Karpas-422 (cell line): ENCODE results near the gene DPYSL5. TPM values are rescaled to one million over a fixed set of nuclear protein-coding genes. Genes with fewer than 3 reads are reported as not detected.

ENCODE experiments used
- DNase-seq: peaks from one replicate; pipeline ENCODE4 v3.0.0-alpha.2; 2015
- H2AFZ ChIP-seq: fragments of 200-600 bp; sonication (generic); 2 replicates; pipeline ENCODE4 v1.6.1; 2014; ENCODE audit warnings: antibody characterized with exemption, low read length, mixed read lengths
- H3K27ac ChIP-seq: fragments of 200-600 bp; sonication (generic); 2 replicates; pipeline ENCODE4 v1.5.1; 2014; ENCODE audit warnings: mild to moderate bottlenecking, low read length, moderate library complexity
- H3K27me3 ChIP-seq: fragments of 200-600 bp; sonication (generic); 2 replicates; pipeline ENCODE4 v1.6.1; 2014; ENCODE audit warnings: low read length, mixed read lengths
- H3K36me3 ChIP-seq: fragments of 200-600 bp; sonication (generic); 2 replicates; pipeline ENCODE4 v1.6.1; 2014; ENCODE audit warnings: low read length, mixed read lengths; ENCODE audit not compliant: insufficient read depth
- H3K4me1 ChIP-seq: fragments of 200-600 bp; sonication (generic); 2 replicates; pipeline ENCODE4 v1.6.1; 2014; ENCODE audit warnings: mild to moderate bottlenecking, low read length, mixed read lengths
- H3K4me2 ChIP-seq: fragments of 200-600 bp; sonication (generic); 2 replicates; pipeline ENCODE4 v1.6.1; 2014; ENCODE audit warnings: low read length, low read depth, mild to moderate bottlenecking; ENCODE audit not compliant: poor library complexity, severe bottlenecking
- H3K4me3 ChIP-seq: fragments of 200-600 bp; sonication (generic); 2 replicates; pipeline ENCODE4 v1.5.1; 2014; ENCODE audit warnings: mild to moderate bottlenecking, antibody characterized with exemption, low read length, mixed read lengths
- H3K79me2 ChIP-seq: fragments of 200-600 bp; sonication (generic); 2 replicates; pipeline ENCODE4 v1.6.1; 2014; ENCODE audit warnings: mild to moderate bottlenecking, low read length, mixed read lengths
- H3K9ac ChIP-seq: fragments of 200-600 bp; sonication (generic); 2 replicates; pipeline ENCODE4 v1.6.0; 2014; ENCODE audit warnings: low read length
- H3K9me2 ChIP-seq: fragments of 200-600 bp; sonication (generic), shearing (Covaris generic); replicated peaks from 2 replicates; pipeline ENCODE4 v1.6.0; 2014; ENCODE audit warnings: mild to moderate bottlenecking, low read length, moderate library complexity; ENCODE audit not compliant: insufficient read depth
- H3K9me3 ChIP-seq: fragments of 300-700, 200-600 bp; sonication (generic); 2 replicates; pipeline ENCODE4 v1.6.1; 2014; ENCODE audit warnings: low read length, mixed read lengths
- H4K20me1 ChIP-seq: fragments of 200-600 bp; sonication (generic); 2 replicates; pipeline ENCODE4 v1.6.1; 2014; ENCODE audit warnings: mild to moderate bottlenecking, antibody characterized with exemption, low read length, low read depth; ENCODE audit not compliant: insufficient read depth
- total RNA-seq: library from RNA; depleted of rRNA; stranded (reverse); fragments of >200 nt; shearing (Covaris generic); gene quantifications from 2 replicates; pipeline ENCODE4 v1.2.3, GENCODE V29; 2014; ENCODE audit warnings: low replicate concordance

DPYSL5 gene
- total RNA-seq, 1 experiment from 2014 or later = not detected

DNA sequence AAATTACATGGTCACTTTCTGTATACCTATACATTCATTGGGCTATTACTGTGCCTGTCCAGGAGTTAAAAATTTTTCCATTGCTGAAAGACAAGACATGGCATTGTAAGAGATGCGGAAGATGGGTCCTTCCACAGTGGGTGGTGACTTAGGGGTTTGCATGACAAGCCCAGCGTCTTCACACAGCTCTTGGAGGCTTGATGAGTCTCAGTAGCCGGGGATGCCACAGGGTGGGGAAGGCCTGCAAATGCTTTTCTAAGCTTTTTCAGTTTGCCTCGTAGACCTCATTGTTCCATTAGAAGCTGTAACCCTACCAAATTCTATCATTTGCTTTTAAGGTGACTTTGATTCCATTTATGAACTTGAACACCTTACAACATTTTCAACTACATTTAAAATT lies 104.4 kb downstream of the DPYSL5 start:
- Histone ChIP-seq H3K4me3 (no peak overlapping the region), H3K4me1 (no peaks in the 10 kb centered on the region), H3K27ac (no peak overlapping the region), H3K4me2 (no peak overlapping the region), H3K36me3 (no peaks in the 10 kb centered on the region), H3K9ac (no peak overlapping the region), H3K9me3 (no peaks in the 10 kb centered on the region), H4K20me1 (no peaks in the 10 kb centered on the region), H2AFZ (no peak overlapping the region), H3K79me2 (no peaks in the 10 kb centered on the region), H3K27me3 (no peaks in the 10 kb centered on the region), H3K9me2 (no peaks in the 10 kb centered on the region)
- DNase-seq = no peak

DNA sequence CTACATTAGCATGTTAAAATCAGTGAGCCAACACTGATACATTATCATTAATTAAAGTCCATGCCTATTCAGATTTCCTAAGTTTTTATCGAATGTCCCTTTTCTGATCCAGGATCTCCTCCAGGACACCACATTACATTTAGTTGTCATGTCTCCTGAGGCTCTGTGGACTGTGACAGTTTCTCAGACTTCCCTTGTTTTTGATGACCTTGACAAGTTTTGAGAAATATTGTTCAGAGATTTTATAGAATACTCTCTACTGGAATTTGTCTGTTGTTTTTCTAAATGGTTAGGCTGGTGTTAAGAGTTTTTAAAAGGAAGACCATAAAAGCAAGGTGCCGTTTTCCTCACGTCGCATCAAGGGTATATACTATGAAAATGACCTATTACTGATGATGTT lies 106.2 kb downstream of the DPYSL5 start:
- H3K9me3 ChIP-seq = no peaks in the 10 kb centered on the region
- DNase-seq = no peak
- no peaks in the 10 kb centered on the region for H3K9me2 ChIP-seq
- H3K4me1 ChIP-seq = no peaks in the 10 kb centered on the region
- no peaks in the 10 kb centered on the region for H3K79me2 ChIP-seq
- H4K20me1 ChIP-seq = no peaks in the 10 kb centered on the region
- H3K36me3 ChIP-seq = no peaks in the 10 kb centered on the region
- H3K9ac ChIP-seq = no peak overlapping the region
- no peak overlapping the region for H3K27ac ChIP-seq
- H3K27me3 ChIP-seq = no peaks in the 10 kb centered on the region
- H3K4me2 ChIP-seq = no peak overlapping the region
- no peak overlapping the region for H2AFZ ChIP-seq
- no peak overlapping the region for H3K4me3 ChIP-seq

DNA sequence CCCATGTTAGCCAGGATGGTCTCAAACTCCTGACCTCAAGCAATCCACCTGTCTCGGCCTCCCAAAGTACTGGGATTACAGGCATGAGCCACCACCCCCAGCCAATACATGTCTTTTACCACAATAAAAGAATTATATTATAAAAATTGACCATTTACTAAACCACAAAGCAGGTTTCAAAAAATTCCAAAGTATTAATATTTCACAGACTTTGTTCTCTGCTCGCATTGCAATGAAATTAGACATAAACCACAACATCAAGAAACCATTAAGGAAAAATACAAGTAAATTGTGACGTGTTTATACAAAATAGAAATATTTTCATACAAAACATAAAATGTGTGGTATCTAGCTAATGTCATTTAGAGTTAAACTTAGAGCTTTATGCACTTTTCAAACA lies 109.1 kb downstream of the DPYSL5 start:
- Histone ChIP-seq H3K79me2 (no peaks in the 10 kb centered on the region), H3K27me3 (no peaks in the 10 kb centered on the region), H3K9me2 (no peaks in the 10 kb centered on the region), H3K9ac (no peak overlapping the region), H2AFZ (no peak overlapping the region), H3K36me3 (no peaks in the 10 kb centered on the region), H3K9me3 (no peaks in the 10 kb centered on the region), H3K4me1 (peaks cover 7% of the 10 kb centered on the region; the same call in 1 of the 2 replicates), H3K4me2 (no peak overlapping the region), H4K20me1 (no peaks in the 10 kb centered on the region), H3K27ac (no peak overlapping the region), H3K4me3 (no peak overlapping the region)
- no peak for DNase-seq

DNA sequence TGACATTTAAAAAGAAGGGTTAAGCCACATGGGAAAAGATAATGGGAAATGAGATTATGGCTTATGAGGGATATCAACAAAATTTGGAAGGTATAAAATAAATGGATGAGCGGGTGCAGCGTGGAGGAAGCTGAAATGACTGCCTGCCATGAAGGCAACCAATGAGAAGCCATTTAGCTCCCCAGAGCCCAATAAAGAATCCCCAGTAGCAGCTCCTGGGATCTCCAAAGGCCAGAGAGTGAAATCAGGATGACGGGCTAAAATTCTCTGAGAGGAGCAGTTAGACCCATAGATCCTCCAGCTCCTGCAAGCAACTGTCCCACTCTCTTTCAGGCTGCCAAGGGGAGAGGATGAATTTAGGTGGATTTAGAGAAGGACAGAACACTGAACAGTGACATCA lies 109.6 kb downstream of the DPYSL5 start:
- Histone ChIP-seq H3K27ac (no peak overlapping the region), H3K79me2 (no peaks in the 10 kb centered on the region), H4K20me1 (no peaks in the 10 kb centered on the region), H3K4me2 (no peak overlapping the region), H3K27me3 (no peaks in the 10 kb centered on the region), H3K4me3 (no peak overlapping the region), H3K4me1 (peaks cover 7% of the 10 kb centered on the region; the same call in 1 of the 2 replicates), H3K9ac (no peak overlapping the region), H3K9me2 (no peaks in the 10 kb centered on the region), H3K36me3 (no peaks in the 10 kb centered on the region), H2AFZ (no peak overlapping the region), H3K9me3 (no peaks in the 10 kb centered on the region)
- no peak for DNase-seq

DNA sequence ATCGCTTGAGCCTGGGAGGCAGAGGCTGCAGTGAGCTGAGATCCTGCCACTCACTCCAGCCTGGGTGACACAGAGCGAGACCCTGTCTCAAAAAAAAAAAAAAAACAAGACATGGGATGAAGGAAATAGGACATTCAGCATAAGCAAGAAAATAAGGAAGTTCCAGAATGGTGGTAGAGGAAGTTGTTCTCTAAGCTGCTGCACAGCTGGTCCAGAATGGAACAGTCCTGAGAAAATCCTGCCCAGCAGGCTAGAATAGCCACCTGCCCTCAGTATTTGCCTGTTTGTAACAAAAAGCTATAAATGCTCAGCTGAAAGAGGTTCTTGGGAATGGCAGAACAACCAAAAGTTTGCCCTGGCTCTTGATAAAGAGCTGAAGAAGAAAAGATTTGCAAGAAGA lies 111.4 kb downstream of the DPYSL5 start:
- no peaks in the 10 kb centered on the region for H3K79me2 ChIP-seq
- no peaks in the 10 kb centered on the region for H3K36me3 ChIP-seq
- no peak overlapping the region for H3K27ac ChIP-seq
- H3K27me3 ChIP-seq = no peaks in the 10 kb centered on the region
- H3K9me3 ChIP-seq = no peaks in the 10 kb centered on the region
- peaks cover 7% of the 10 kb centered on the region; the same call in 1 of the 2 replicates for H3K4me1 ChIP-seq
- H2AFZ ChIP-seq = no peak overlapping the region
- no peak overlapping the region for H3K4me3 ChIP-seq
- no peak overlapping the region for H3K9ac ChIP-seq
- H4K20me1 ChIP-seq = no peaks in the 10 kb centered on the region
- no peak for DNase-seq
- no peak overlapping the region for H3K4me2 ChIP-seq
- H3K9me2 ChIP-seq = no peaks in the 10 kb centered on the region

DNA sequence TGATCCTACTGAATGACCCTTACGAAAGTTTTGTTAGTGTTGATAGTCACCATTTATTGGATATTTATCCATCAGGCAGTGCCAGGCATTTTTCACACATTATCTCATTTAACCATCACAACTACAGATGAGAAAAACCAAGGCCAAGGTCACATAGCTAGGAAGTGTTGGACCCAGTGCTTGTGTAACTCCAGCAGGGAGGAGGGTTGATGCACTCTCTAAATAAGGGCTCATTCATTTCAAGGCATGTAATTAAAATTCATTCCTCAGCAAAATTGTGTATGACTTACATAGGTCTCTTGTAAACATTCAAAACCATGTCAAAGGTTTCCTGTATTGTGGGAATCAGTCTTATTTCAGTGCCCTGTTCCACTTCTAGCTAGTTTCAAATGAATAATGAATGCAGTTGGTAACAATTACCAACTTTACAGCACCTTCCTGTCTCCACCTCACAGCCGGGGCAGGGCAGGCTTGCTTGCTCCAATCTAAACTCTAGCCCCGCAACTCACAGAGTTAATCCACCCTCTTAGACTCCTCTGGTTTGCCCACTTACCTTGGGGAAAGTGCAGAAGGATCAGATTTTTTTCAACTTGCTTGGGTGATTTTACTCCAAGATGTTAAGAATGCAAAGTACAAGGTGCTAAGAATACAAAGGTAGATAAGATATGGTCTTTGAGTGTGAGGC lies 116.7 kb downstream of the DPYSL5 start:
- H3K9me3 ChIP-seq = no peaks in the 10 kb centered on the region
- no peak overlapping the region for H3K27ac ChIP-seq
- H3K27me3 ChIP-seq = no peaks in the 10 kb centered on the region
- no peaks in the 10 kb centered on the region for H3K36me3 ChIP-seq
- H3K9ac ChIP-seq = no peak overlapping the region
- H3K4me3 ChIP-seq = no peak overlapping the region
- DNase-seq = no peak
- H4K20me1 ChIP-seq = no peaks in the 10 kb centered on the region
- H3K79me2 ChIP-seq = no peaks in the 10 kb centered on the region
- no peak overlapping the region for H2AFZ ChIP-seq
- H3K9me2 ChIP-seq = no peaks in the 10 kb centered on the region
- no peak overlapping the region for H3K4me2 ChIP-seq
- H3K4me1 ChIP-seq = peaks cover 3% of the 10 kb centered on the region; the same call in 1 of the 2 replicates

DNA sequence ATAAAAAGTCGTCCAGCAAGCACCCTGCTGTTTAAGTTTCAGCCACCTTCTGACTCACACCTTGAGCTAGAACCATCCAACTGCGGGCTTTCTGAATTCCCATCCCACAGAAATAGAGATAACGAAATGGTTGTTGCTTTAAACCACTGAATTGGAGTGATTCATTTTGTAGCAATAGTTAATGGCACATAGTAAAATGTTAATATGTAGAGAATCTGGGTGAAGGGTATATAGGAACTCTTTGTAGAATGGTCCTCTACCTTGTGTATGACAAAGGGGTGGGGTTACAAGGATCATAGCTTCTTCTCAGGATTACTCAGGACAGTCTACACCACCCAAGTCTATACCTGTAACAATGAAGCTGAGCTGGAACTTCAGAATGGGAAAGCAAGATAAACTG lies 120.1 kb downstream of the DPYSL5 start:
- H3K4me1 ChIP-seq = peaks cover 7% of the 10 kb centered on the region
- H3K4me3 ChIP-seq = no peak overlapping the region
- H3K4me2 ChIP-seq = no peak overlapping the region
- H3K79me2 ChIP-seq = no peaks in the 10 kb centered on the region
- no peaks in the 10 kb centered on the region for H3K9me3 ChIP-seq
- no peaks in the 10 kb centered on the region for H3K27me3 ChIP-seq
- H3K36me3 ChIP-seq = no peaks in the 10 kb centered on the region
- no peak for DNase-seq
- H3K9me2 ChIP-seq = no peaks in the 10 kb centered on the region
- no peak overlapping the region for H3K27ac ChIP-seq
- no peaks in the 10 kb centered on the region for H4K20me1 ChIP-seq
- H2AFZ ChIP-seq = no peak overlapping the region
- no peak overlapping the region for H3K9ac ChIP-seq

DNA sequence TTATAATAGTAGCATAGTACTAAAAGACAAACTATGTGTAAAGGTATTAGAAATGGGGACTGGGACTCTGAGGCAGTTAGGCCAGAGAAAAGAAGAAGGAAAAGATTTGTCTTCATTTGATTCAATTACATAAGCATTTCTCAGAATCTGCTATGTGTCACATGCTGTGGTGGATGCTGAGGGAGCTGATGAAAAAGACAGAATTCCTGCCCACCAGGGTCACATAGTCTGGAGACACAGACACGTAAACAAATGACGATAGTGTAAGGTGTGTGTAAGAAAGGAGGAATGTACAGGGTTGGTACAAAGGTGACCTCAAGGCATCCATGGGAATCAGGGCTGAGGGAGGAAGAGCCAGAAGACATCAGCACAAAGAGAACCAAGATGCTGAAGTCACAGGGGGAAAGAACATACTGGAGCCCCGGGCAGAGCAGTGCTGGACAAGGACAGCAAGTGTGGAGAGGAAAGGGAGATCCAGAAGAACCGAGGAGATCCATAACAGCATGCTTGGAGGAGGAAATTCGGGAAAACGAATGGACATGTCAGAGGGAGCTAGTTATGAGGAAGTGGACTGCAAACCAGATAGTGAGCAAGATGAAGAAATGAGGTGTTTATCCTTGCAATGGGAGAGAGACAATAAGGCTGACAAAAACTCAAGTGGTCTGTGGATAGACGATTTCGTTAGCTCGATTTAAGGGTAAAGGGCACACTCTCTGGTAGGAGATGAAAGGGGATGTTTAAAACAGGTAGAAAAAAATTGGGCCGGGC lies 121.3 kb downstream of the DPYSL5 start:
- H3K4me1 ChIP-seq = peaks cover 7% of the 10 kb centered on the region
- H3K27me3 ChIP-seq = no peaks in the 10 kb centered on the region
- no peak overlapping the region for H2AFZ ChIP-seq
- no peaks in the 10 kb centered on the region for H3K9me3 ChIP-seq
- no peak overlapping the region for H3K27ac ChIP-seq
- H3K36me3 ChIP-seq = no peaks in the 10 kb centered on the region
- H3K4me2 ChIP-seq = no peak overlapping the region
- no peaks in the 10 kb centered on the region for H4K20me1 ChIP-seq
- no peaks in the 10 kb centered on the region for H3K79me2 ChIP-seq
- no peak for DNase-seq
- H3K4me3 ChIP-seq = no peak overlapping the region
- no peak overlapping the region for H3K9ac ChIP-seq
- H3K9me2 ChIP-seq = no peaks in the 10 kb centered on the region
